H1 (cell line): ENCODE data around the gene RNF13. TPM values are rescaled to one million over a fixed set of nuclear protein-coding genes. Genes with fewer than 3 reads are reported as not detected.

Experiments used
- CBX5 ChIP-seq: fragments of 300-800, 300-1000 bp; sonication (generic); IDR thresholded peaks from 2 replicates; pipeline ENCODE4 v1.7.1; 2016; ENCODE audit warnings: antibody characterized with exemption, low read length, low read depth
- CHD7 ChIP-seq: fragments of 300-600 bp; sonication (generic); IDR thresholded peaks from 2 replicates; pipeline ENCODE4 v1.7.1; 2012; ENCODE audit warnings: low read length, moderate library complexity, mild to moderate bottlenecking, inconsistent platforms; ENCODE audit not compliant: insufficient replicate concordance
- CTCF ChIP-seq, 3 experiments: IDR thresholded peaks; 1 replicate in 2 of 3; 2 replicates in 1 of 3; pipeline versions ENCODE4 v1.5.1 to v1.6.1; 2011; ENCODE audit warnings: low read length in 3 of 3, mild to moderate bottlenecking in 3 of 3, inconsistent platforms in 2 of 3, low read depth in 1 of 3, moderate library complexity in 1 of 3; ENCODE audit not compliant: insufficient read depth in 1 of 3; ENCODE audit errors: control extremely low read depth in 1 of 3
- TAF7 ChIP-seq: optimal IDR thresholded peaks from 2 replicates; pipeline ENCODE3; 2011; ENCODE audit warnings: low read depth, mild to moderate bottlenecking, inconsistent platforms, low read length, moderate library complexity, borderline replicate concordance
- USF2 ChIP-seq: IDR thresholded peaks from 2 replicates; pipeline ENCODE4 v1.6.1; 2011; ENCODE audit warnings: low read length, improper control_type of control experiment
- polyA plus RNA-seq, 7 experiments: library from polyadenylated mRNA; depleted of rRNA in 3 of 7; stranded (reverse) in 5 of 7; unstranded in 2 of 7; fragments of >200 nt in 5 of 7; fragments of 200-250 nt in 2 of 7; gene quantifications; 1 replicate in 5 of 7; 2 replicates in 1 of 7; 4 replicates in 1 of 7; pipeline versions ENCODE4 v1.2.1 to v1.2.3, GENCODE V29; 2011 to 2013; ENCODE audit warnings: missing spikeins in 2 of 7, mixed read lengths in 2 of 7
- total RNA-seq: library from RNA; stranded (reverse); fragmentation: NEBNext Ultra II Directional; extraction: Animal tissue kit (Norgen Biotek cat#: 25700); gene quantifications from 2 replicates; pipeline ENCODE4 v1.2.1, GENCODE V29; 2021
- TF ChIP-seq, protein P1 (sequence below): IDR thresholded peaks from 2 replicates; pipeline ENCODE4 v1.6.1; 2012; ENCODE audit warnings: inconsistent platforms

Gene RNF13
- total and polyA plus RNA-seq, 2 of the 8 experiments (the other 6 are each of a cell fraction or from before 2014, with no cell fraction given) = 19.4 to 35.4 TPM

DNA sequence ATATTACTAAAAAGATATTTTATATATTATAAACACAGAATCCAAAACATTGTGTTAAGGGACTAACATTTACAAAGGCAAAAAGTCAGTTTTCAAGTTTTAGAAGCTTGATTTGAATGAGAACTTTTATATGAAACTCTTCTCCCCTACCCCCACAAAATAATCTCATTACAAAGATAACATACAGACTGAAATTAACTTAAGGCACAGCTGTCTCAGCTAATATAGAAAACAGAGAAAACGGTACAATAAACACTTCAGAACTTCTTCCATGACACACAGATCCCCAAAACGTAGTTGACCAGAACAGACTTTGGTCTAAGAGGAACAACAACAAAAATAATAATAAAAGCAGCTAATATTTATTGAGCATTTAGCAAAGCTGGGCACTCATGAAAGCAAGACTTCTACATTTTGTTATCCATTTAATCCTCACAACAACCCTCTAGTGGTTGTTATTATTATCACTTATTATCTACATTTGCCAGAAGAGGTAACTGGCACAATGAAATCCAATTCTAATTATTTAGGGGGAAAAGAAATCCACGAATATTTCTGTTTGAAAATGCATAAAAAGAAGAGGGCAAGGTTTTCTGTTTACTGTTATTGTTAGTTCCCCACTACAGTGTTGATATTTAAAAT is 89.6 kb downstream of the RNF13 start (continued):
- TF ChIP-seq CHD7 = no peak
- TF ChIP-seq TAF7 = no peak
- TF ChIP-seq, protein P1, sequence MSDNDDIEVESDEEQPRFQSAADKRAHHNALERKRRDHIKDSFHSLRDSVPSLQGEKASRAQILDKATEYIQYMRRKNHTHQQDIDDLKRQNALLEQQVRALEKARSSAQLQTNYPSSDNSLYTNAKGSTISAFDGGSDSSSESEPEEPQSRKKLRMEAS = no peak
- no peak for TF ChIP-seq CBX5
- TF ChIP-seq USF2 = no peak
- no peak for TF ChIP-seq CTCF (IDR thresholded peaks at IDR 0.05; ENCODE audit: control extremely low read depth in 1 of 3, insufficient read depth in 1 of 3, low read depth in 1 of 3, low read length in 3 of 3)
